A673 (cell line): ENCODE data around the gene TTC28. TPM values are rescaled to one million over a fixed set of nuclear protein-coding genes. Genes with fewer than 3 reads are reported as not detected.

Source experiments
- BruUV-seq: library from RNA; stranded (reverse); fragments of 400-500 nt; replicated peaks from 2 replicates; lab custom pipeline; 2021; lab: Mats Ljungman, UMichigan
- CTCF ChIA-PET: fragments of 300-600 bp; sonication (Branson Sonifier 250); formaldehyde crosslinking; loops from one replicate; lab custom pipeline; 2022; ENCODE audit warnings: antibody characterized with exemption; lab: Charles Lee
- POLR2A ChIA-PET: fragments of 300-600 bp; sonication (Branson Sonifier 250); formaldehyde crosslinking; loops from one replicate; lab custom pipeline; 2022; ENCODE audit warnings: antibody characterized with exemption; ENCODE audit not compliant: low non-redundant PET; lab: Charles Lee
- DNase-seq: peaks from one replicate; pipeline ENCODE4 v3.0.0-alpha.2; 2015; ENCODE audit warnings: low spot score
- H3K27ac ChIP-seq: fragments of 200-600 bp; sonication (generic); 2 replicates; pipeline ENCODE4 v1.5.1; 2016; ENCODE audit warnings: mixed run types, low read depth, mild to moderate bottlenecking, mixed read lengths, antibody characterized with exemption, low read length; ENCODE audit not compliant: poor library complexity, severe bottlenecking
- H3K27me3 ChIP-seq: fragments of 200-600 bp; sonication (generic); replicated peaks from 2 replicates; pipeline ENCODE4 v1.6.1; 2017; ENCODE audit warnings: mixed run types, low read depth, mild to moderate bottlenecking, mixed read lengths, antibody characterized with exemption, low read length; ENCODE audit not compliant: insufficient read depth, poor library complexity
- H3K36me3 ChIP-seq: fragments of 200-600 bp; sonication (generic); 2 replicates; pipeline ENCODE4 v1.6.1; 2016; ENCODE audit warnings: mixed run types, mild to moderate bottlenecking, mixed read lengths, antibody characterized with exemption, low read length; ENCODE audit not compliant: insufficient read depth, poor library complexity, severe bottlenecking
- H3K4me1 ChIP-seq: fragments of 200-600 bp; sonication (generic); 2 replicates; pipeline ENCODE4 v1.6.1; 2017; ENCODE audit warnings: mixed run types, mild to moderate bottlenecking, mixed read lengths, antibody characterized with exemption, low read length; ENCODE audit not compliant: insufficient read depth, poor library complexity, severe bottlenecking
- H3K4me3 ChIP-seq: fragments of 200-600 bp; sonication (generic); 2 replicates; pipeline ENCODE4 v1.5.1; 2016; ENCODE audit warnings: low read depth, mixed run types, mild to moderate bottlenecking, mixed read lengths, low read length; ENCODE audit not compliant: poor library complexity, severe bottlenecking
- H3K9me3 ChIP-seq: fragments of 200-600 bp; sonication (generic); 2 replicates; pipeline ENCODE4 v1.6.1; 2016; ENCODE audit warnings: mixed run types, low read depth, mild to moderate bottlenecking, mixed read lengths, antibody characterized with exemption, low read length; ENCODE audit not compliant: poor library complexity, severe bottlenecking
- EZH2 ChIP-seq: fragments of 200-600 bp; sonication (generic); IDR thresholded peaks from 2 replicates; pipeline ENCODE4 v1.6.1; 2017; ENCODE audit warnings: borderline replicate concordance, low read depth, mild to moderate bottlenecking, mixed read lengths, antibody characterized with exemption, low read length; ENCODE audit not compliant: poor library complexity, severe bottlenecking
- intact Hi-C: fragments of 100-400 bp; cut with micrococcal nuclease; formaldehyde crosslinking; loops from one replicate; pipeline ENCODE4 v1.10.0; 2022; ENCODE audit not compliant: unreplicated experiment
- total RNA-seq: library from RNA; stranded (reverse); gene quantifications from 2 replicates; pipeline ENCODE4 v1.2.3, GENCODE V29; 2021
- TF ChIP-seq, protein P1 (sequence below): fragments of 300-800, 200-600 bp; sonication (generic); conservative IDR thresholded peaks from 2 replicates; pipeline ENCODE4 v1.5.1; 2017; ENCODE audit warnings: low read depth, mild to moderate bottlenecking, antibody characterized with exemption, low read length, moderate library complexity, mixed read lengths

TTC28 gene
- total RNA-seq, 1 experiment from 2014 or later: 48.7 TPM

DNA sequence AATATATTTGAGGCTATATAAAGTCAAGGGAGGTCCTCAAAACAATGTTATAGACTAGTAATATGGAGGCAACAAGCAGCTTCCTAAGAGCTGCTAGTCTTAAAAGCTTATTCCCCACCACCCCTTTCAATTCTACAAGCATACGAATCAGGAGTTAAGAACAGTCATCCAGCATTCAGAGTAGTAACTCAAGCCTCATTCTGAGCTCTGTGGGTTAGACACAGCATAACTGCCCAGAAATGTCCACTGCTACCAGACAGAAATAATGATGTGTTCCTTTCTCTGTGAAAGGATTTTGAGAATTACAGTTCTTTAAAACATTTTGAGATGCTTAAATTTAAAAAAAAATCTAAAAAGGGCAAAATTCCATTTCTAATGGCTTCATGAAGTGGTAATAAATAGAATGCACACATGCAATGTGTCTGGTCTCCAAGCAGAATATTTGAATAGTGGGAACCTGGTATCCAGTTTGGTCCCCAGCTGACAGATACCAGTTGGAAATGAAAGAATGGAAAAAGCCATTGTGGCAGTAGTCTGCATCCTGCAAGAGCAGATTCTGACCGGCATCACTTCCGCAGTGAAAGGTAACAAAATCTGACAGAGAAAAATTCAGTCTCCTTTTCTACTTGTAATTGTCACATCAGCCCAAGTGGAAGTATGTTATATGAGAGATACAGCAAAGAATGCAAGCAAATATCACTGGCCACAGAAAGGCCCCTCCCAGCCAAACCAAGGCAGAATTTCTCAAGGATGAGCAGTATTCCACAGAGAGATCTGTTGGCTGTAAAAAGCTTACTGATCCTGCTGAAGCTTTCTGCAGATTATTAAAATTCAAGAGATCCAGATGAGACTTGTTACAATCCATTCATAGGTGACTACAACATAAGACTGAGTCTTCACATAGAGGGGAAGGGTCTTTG lies 449.8 kb downstream of the TTC28 start:
- H3K27me3 ChIP-seq: no peaks in the 10 kb centered on the region
- TF ChIP-seq, protein P1, sequence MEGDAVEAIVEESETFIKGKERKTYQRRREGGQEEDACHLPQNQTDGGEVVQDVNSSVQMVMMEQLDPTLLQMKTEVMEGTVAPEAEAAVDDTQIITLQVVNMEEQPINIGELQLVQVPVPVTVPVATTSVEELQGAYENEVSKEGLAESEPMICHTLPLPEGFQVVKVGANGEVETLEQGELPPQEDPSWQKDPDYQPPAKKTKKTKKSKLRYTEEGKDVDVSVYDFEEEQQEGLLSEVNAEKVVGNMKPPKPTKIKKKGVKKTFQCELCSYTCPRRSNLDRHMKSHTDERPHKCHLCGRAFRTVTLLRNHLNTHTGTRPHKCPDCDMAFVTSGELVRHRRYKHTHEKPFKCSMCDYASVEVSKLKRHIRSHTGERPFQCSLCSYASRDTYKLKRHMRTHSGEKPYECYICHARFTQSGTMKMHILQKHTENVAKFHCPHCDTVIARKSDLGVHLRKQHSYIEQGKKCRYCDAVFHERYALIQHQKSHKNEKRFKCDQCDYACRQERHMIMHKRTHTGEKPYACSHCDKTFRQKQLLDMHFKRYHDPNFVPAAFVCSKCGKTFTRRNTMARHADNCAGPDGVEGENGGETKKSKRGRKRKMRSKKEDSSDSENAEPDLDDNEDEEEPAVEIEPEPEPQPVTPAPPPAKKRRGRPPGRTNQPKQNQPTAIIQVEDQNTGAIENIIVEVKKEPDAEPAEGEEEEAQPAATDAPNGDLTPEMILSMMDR: no peak
- no peak for TF ChIP-seq EZH2
- intact Hi-C loops: no loop called here
- ChIA-PET POLR2A (no interaction called here), CTCF (no interaction called here)
- DNase-seq: no peak
- no peaks in the 10 kb centered on the region for H3K9me3 ChIP-seq
- BruUV-seq: no TSS peak
- H3K4me3 ChIP-seq: no peak overlapping the region
- no peak overlapping the region for H3K27ac ChIP-seq
- H3K36me3 ChIP-seq: no peaks in the 10 kb centered on the region
- H3K4me1 ChIP-seq: peaks cover 25% of the 10 kb centered on the region

DNA sequence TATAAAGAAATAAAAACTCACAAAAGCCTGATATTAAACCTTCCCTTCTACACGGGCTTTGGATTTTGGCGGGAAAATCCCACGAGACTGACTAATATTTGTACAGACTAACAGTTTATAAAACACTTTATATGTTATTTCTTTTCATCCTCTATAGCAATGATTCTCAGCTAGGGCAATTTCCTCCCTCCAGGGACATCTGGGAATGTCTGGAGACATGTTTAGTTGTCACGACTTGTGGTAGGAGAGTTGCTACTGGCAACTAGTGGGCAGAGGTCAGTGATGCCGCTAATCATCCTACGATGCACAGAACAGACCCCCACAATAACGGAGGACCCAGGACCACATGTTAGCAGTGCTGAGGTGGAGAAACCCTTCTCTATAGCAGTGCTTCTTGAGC lies 455.8 kb downstream of the TTC28 start:
- BruUV-seq: no TSS peak
- Histone ChIP-seq H3K27me3 (no peaks in the 10 kb centered on the region), H3K9me3 (no peaks in the 10 kb centered on the region), H3K4me1 (no peaks in the 10 kb centered on the region), H3K36me3 (no peaks in the 10 kb centered on the region), H3K4me3 (no peak overlapping the region), H3K27ac (no peak overlapping the region)
- CTCF ChIA-PET: no interaction called here
- intact Hi-C loops: no loop called here
- no peak for DNase-seq
- POLR2A ChIA-PET: no interaction called here
- TF ChIP-seq, protein P1: no peak
- TF ChIP-seq EZH2: no peak

DNA sequence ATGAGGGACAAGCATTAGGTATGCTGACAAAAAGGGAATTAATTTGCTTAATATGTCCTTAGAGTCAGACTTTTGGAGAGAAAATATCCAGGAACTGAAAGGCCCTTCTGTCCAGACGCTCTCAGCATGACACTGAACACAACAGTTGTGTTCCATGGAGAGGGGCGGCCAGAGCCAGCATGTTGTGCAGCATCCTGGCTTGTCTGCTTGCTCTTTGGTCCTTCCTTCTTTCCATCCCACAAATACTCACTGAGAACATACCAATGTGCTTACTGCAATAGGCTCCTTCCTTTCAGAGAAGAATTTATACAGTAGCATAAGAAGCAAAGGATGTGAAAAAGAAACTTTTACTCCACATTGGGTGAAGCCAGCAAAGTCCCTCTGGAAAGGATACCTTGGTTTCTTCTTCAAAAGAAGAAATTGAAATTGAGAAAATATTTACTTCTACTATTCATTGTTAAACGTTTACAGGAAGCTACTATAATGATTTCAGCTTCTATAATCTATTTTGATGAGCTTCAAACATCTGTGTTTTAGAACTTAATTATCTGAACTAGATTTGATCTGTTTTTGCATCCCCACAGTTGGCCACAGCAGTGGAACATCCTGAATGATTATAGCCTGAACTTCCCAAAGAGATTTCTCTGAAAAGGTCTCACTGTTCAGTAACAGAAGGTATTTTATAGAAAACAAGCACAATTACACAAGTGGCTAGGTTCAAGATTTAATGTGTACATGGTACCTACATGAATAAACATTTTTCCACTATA lies 456.5 kb downstream of the TTC28 start:
- CTCF ChIA-PET: no interaction called here
- Histone ChIP-seq H3K4me1 (no peaks in the 10 kb centered on the region), H3K27me3 (no peaks in the 10 kb centered on the region), H3K9me3 (no peaks in the 10 kb centered on the region), H3K4me3 (no peak overlapping the region), H3K27ac (no peak overlapping the region), H3K36me3 (no peaks in the 10 kb centered on the region)
- intact Hi-C loops: no loop called here
- BruUV-seq: no TSS peak
- no peak for TF ChIP-seq EZH2
- TF ChIP-seq, protein P1: no peak
- POLR2A ChIA-PET: no interaction called here
- DNase-seq: no peak
